GM23248 (cell line): ENCODE measurements around the gene SLC25A21. TPM values are rescaled to one million over a fixed set of nuclear protein-coding genes. Genes with fewer than 3 reads are reported as not detected.

Experiments used
- DNase-seq: peaks from one replicate; pipeline ENCODE4 v3.0.0-alpha.2; 2015
- H2AFZ ChIP-seq: fragments of 200-600 bp; sonication (generic); 2 replicates; pipeline ENCODE4 v1.6.1; 2016; ENCODE audit warnings: antibody characterized with exemption
- H3F3A ChIP-seq: fragments of 200-600 bp; sonication (generic); 2 replicates; pipeline ENCODE4 v1.6.1; 2016; ENCODE audit warnings: mild to moderate bottlenecking, antibody characterized with exemption, mixed run types; ENCODE audit not compliant: insufficient read depth
- H3K27ac ChIP-seq: fragments of 200-600 bp; sonication (generic); 2 replicates; pipeline ENCODE4 v1.5.1; 2016; ENCODE audit warnings: mild to moderate bottlenecking
- H3K27me3 ChIP-seq: fragments of 200-600 bp; sonication (generic); replicated peaks from 2 replicates; pipeline ENCODE4 v1.6.1; 2016; ENCODE audit warnings: mild to moderate bottlenecking; ENCODE audit not compliant: insufficient read depth
- H3K36me3 ChIP-seq: fragments of 200-600 bp; sonication (generic); 2 replicates; pipeline ENCODE4 v1.6.1; 2016; ENCODE audit warnings: low read depth, mild to moderate bottlenecking
- H3K4me1 ChIP-seq: fragments of 200-600 bp; sonication (generic); 2 replicates; pipeline ENCODE4 v1.6.1; 2016; ENCODE audit warnings: mild to moderate bottlenecking; ENCODE audit not compliant: insufficient read depth
- H3K4me2 ChIP-seq: fragments of 200-600 bp; sonication (generic); one replicate; pipeline ENCODE4 v1.6.1; 2016; ENCODE audit warnings: mild to moderate bottlenecking; ENCODE audit not compliant: unreplicated experiment
- H3K4me3 ChIP-seq: fragments of 200-600 bp; sonication (generic); 2 replicates; pipeline ENCODE4 v1.5.1; 2016; ENCODE audit warnings: mild to moderate bottlenecking
- H3K79me2 ChIP-seq: fragments of 200-600 bp; sonication (generic); 2 replicates; pipeline ENCODE4 v1.6.1; 2016; ENCODE audit warnings: mild to moderate bottlenecking; ENCODE audit not compliant: insufficient read depth
- H3K9ac ChIP-seq: fragments of 200-600 bp; sonication (generic); 2 replicates; pipeline ENCODE4 v1.6.1; 2016; ENCODE audit warnings: mild to moderate bottlenecking
- H3K9me2 ChIP-seq: fragments of 200-600 bp; sonication (generic); 2 replicates; pipeline ENCODE4 v1.6.1; 2016; ENCODE audit warnings: mixed run types, mild to moderate bottlenecking, moderate library complexity; ENCODE audit not compliant: insufficient read depth
- H3K9me3 ChIP-seq: fragments of 200-600 bp; sonication (generic); one replicate; pipeline ENCODE4 v1.6.1; 2017; ENCODE audit warnings: low read depth
- H4K20me1 ChIP-seq: fragments of 200-600 bp; sonication (generic); 2 replicates; pipeline ENCODE4 v1.6.0; 2016; ENCODE audit not compliant: insufficient read depth
- EZH2 ChIP-seq: fragments of 200-600 bp; sonication (generic); IDR thresholded peaks from 2 replicates; pipeline ENCODE4 v1.6.1; 2018; ENCODE audit warnings: antibody characterized with exemption, mild to moderate bottlenecking; ENCODE audit not compliant: insufficient read depth, poor library complexity, severe bottlenecking
- EZH2phosphoT487 ChIP-seq: fragments of 200-600 bp; sonication (generic); IDR thresholded peaks from 2 replicates; pipeline ENCODE4 v1.6.1; 2018; ENCODE audit warnings: antibody characterized with exemption, moderate library complexity, mild to moderate bottlenecking, low read depth; ENCODE audit not compliant: insufficient read depth
- WGBS, 2 experiments: methylation state at CpG; one replicate each; pipeline ENCODE4 v1.1.6; 2015 to 2017; ENCODE audit warnings: low lambda C conversion rate in 2 of 2, low coverage in 1 of 2; ENCODE audit errors: missing lambda C conversion rate in 2 of 2; 5-methylcytosine and 5-hydroxymethylcytosine counted together
- in situ Hi-C: fragments of 300-500 bp; cut with MboI; formaldehyde crosslinking; loops from 2 replicates; pipeline ENCODE4 v1.15.0; 2020
- polyA plus RNA-seq: library from polyadenylated mRNA; unstranded; fragments of >200 nt; fragmentation: Nextera tagmentation; extraction: Ambion mirVana; gene quantifications from 2 replicates; pipeline ENCODE4 v1.2.1, GENCODE V29; 2016
- total RNA-seq: library from RNA; depleted of rRNA; stranded (reverse); fragments of >200 nt; shearing (Covaris generic); gene quantifications from 2 replicates; pipeline ENCODE4 v1.2.3, GENCODE V29; 2014

SLC25A21 gene
- total and polyA plus RNA-seq, 2 experiments from 2014 or later, result 0.26 TPM; not detected in 1

DNA sequence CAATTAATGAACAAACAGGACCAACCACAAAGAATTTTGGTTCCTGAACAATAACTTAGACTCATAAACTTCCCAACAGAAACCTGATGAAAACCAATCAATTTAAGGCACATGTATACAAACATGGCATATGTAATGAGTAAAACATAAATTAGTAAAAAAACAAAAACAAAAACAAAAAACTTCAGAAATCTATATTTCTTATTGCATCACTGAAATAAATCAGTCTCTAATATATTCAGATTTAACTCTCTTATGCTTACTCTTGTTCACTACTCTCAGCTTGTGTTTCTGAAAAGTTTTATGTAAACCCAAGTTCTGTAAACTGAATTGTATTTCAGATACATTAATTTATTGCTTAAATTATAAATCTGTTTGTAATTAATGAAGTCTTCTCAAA, 233.7 kb downstream of the SLC25A21 start:
- Histone ChIP-seq H3K36me3 (no peaks in the 10 kb centered on the region), H2AFZ (no peak overlapping the region), H3K79me2 (no peaks in the 10 kb centered on the region), H3K4me3 (no peak overlapping the region), H3K4me1 (peaks cover 39% of the 10 kb centered on the region), H3K27ac (no peak overlapping the region), H4K20me1 (no peaks in the 10 kb centered on the region), H3K4me2 (no peak overlapping the region), H3K9me3 (no peaks in the 10 kb centered on the region), H3K9me2 (no peaks in the 10 kb centered on the region), H3K27me3 (no peaks in the 10 kb centered on the region), H3F3A (peaks cover 18% of the 10 kb centered on the region; the same call in 1 of the 2 replicates), H3K9ac (no peak overlapping the region)
- in situ Hi-C loops, result loop anchor here (25.0 kb wide), 1 partner anchor 276 kb away; the partner anchor contains the start of gene PAX9
- TF ChIP-seq EZH2, result no peak
- no peak for TF ChIP-seq EZH2phosphoT487
- no peak for DNase-seq

DNA sequence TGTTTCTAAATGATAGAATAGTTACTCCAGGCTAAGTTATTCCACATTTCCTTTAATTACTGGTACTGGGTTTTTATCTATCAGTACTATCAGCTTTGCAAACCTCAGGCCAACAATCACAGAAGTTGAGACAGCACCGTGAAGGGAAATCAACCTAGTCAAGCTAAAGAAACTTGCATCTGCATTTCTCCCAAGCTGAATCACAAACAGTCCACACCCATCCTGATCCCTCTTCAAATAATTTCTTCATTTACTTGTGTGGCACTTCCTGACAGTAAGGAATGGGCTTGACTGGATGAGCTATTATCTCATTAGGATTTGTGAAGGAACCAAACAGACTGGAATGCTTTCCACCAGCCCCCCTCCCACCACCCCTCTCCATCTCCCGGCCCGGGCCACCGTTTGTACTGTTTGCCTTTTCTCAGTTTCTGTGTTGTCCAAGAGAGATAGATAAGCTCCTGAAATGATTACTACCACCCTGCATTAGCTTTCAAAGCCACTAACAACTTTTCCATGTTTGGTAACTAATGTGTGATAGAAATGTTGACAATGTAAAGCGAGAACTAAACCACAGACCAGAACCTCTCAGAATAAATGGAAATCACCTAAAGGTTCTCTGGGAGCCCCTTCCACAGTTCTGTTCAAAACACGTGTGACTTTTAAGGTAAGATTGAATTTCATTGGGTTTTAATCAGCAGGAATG, 236.3 kb downstream of the SLC25A21 start:
- Histone ChIP-seq H3K4me3 (no peak overlapping the region), H3K4me2 (no peak overlapping the region), H3K4me1 (peaks cover 27% of the 10 kb centered on the region; the same call in 1 of the 2 replicates), H3K36me3 (no peaks in the 10 kb centered on the region), H4K20me1 (no peaks in the 10 kb centered on the region), H3K9ac (no peak overlapping the region), H3K27me3 (0 out of 2 replicates have a peak, but pooled peaks cover 2% of the 10 kb centered on the region), H3K79me2 (no peaks in the 10 kb centered on the region), H3K9me3 (no peaks in the 10 kb centered on the region), H3F3A (peaks cover 9% of the 10 kb centered on the region; the same call in 1 of the 2 replicates), H2AFZ (no peak overlapping the region), H3K9me2 (0 out of 2 replicates have a peak, but pooled peaks cover 4% of the 10 kb centered on the region), H3K27ac (no peak overlapping the region)
- in situ Hi-C loops, result loop anchor here (25.0 kb wide), 1 partner anchor 274 kb away; the partner anchor contains the start of gene PAX9
- peak; percentile 47 for DNase-seq
- TF ChIP-seq EZH2phosphoT487 (no peak), EZH2 (no peak)
- whole genome bisulfite sequencing, 2 experiments, result 63 to 70% methylated on average over 6 of the region's 6 CpGs

DNA sequence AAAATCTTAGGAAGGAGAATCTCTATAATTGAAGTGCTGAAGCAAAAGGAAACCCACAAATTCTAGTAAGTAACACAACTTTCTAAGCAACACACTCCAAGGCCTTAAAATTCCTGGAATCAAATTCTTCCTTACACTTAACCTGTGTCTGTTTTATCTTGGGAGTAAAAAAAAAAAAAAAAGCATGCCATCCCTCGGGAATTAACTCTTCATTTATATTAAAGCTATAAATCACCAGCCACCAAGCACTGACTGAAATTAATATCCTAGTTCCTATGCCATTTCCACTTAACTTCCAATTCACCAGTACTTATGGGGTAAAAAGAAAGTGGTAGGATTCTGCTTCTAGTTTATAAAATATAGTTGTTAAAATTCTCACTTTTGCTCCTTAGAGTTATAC, 238.1 kb downstream of the SLC25A21 start:
- Histone ChIP-seq H3K4me2 (no peak overlapping the region), H3K27me3 (peaks cover 8% of the 10 kb centered on the region; the same call in 1 of the 2 replicates), H3K27ac (no peak overlapping the region), H3K4me1 (peaks cover 17% of the 10 kb centered on the region; the same call in 1 of the 2 replicates), H3K79me2 (no peaks in the 10 kb centered on the region), H2AFZ (no peak overlapping the region), H3K4me3 (no peak overlapping the region), H3K9me3 (no peaks in the 10 kb centered on the region), H3F3A (peaks cover 9% of the 10 kb centered on the region; the same call in 1 of the 2 replicates), H3K36me3 (no peaks in the 10 kb centered on the region), H3K9me2 (0 out of 2 replicates have a peak, but pooled peaks cover 4% of the 10 kb centered on the region), H4K20me1 (no peaks in the 10 kb centered on the region), H3K9ac (no peak overlapping the region)
- in situ Hi-C loops, result loop anchor here (25.0 kb wide), 1 partner anchor 272 kb away; the partner anchor contains the start of gene PAX9
- DNase-seq, result no peak
- TF ChIP-seq EZH2 (no peak), EZH2phosphoT487 (no peak)
- 69 to 81% methylated on average over 1 of the region's 1 CpG for WGBS, 2 experiments

DNA sequence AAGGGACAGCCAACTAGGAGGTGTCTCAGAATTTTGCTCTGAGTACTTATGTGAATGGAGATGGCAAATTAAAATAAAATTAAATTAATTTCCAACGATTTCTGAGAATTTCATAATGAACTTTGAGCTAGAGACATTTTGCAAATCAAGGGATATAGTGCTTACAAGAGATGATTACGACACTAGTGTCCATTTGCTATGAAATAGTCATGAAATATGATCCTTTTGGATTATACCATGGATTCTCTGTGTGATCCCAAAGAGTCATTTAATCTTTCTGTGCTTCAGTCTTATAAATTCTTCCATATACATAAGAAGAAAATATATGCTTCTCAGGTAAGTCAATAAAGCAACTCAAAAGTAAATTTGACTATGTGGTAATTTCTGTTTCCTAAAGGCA, 240.6 kb downstream of the SLC25A21 start:
- Histone ChIP-seq H4K20me1 (no peaks in the 10 kb centered on the region), H3K79me2 (no peaks in the 10 kb centered on the region), H3K4me3 (no peak overlapping the region), H3K4me2 (no peak overlapping the region), H3K27me3 (peaks cover 8% of the 10 kb centered on the region; the same call in 1 of the 2 replicates), H3K9me2 (0 out of 2 replicates have a peak, but pooled peaks cover 4% of the 10 kb centered on the region), H3K36me3 (no peaks in the 10 kb centered on the region), H3K9me3 (no peaks in the 10 kb centered on the region), H3F3A (peaks cover 9% of the 10 kb centered on the region; the same call in 1 of the 2 replicates), H3K27ac (no peak overlapping the region), H2AFZ (no peak overlapping the region), H3K4me1 (peaks cover 17% of the 10 kb centered on the region; the same call in 1 of the 2 replicates), H3K9ac (no peak overlapping the region)
- in situ Hi-C loops, result loop anchor here (25.0 kb wide), 1 partner anchor 269 kb away; the partner anchor contains the start of gene PAX9
- no peak for TF ChIP-seq EZH2
- no peak for TF ChIP-seq EZH2phosphoT487
- no peak for DNase-seq
- 43 to 55% methylated on average over 2 of the region's 2 CpGs for WGBS, 2 experiments
